GM15510 (cell line): Measurements from ENCODE around the gene RPL37.
A peak's percentile ranks its signal among the peaks of the same experiment; 100 is the strongest.

Source experiments
- POLR2A ChIP-seq: IDR thresholded peaks from 3 replicates; pipeline ENCODE4 v1.6.1; 2011; ENCODE audit warnings: borderline replicate concordance; ENCODE audit not compliant: insufficient read length; ENCODE audit errors: extremely low read depth

Gene RPL37

GRCh38 chr5:40842351-40842750 is 7.3 kb upstream of the RPL37 start:
- no peak for TF ChIP-seq POLR2A

- no peak for TF ChIP-seq POLR2A
Measured at GRCh38 chr5:40841068-40841805, 6.2 kb upstream of the RPL37 start, which contains the start of gene CARD6. TSS of gene CARD6 (plus strand) at chr5:40841367. CDS start at chr5:40841383, 16 bp downstream.

- no peak for TF ChIP-seq POLR2A
Measured at GRCh38 chr5:40838086-40838485, 3.1 kb upstream of the RPL37 start.

GRCh38 chr5:40834391-40834848 is 602 bp downstream of the RPL37 start:
- no peak for TF ChIP-seq POLR2A

- TF ChIP-seq POLR2A: no peak
Measured at GRCh38 chr5:40833712-40834229, 1.3 kb downstream of the RPL37 start.

- TF ChIP-seq POLR2A: no peak
Measured at GRCh38 chr5:40832345-40832744, 2.7 kb downstream of the RPL37 start.

GRCh38 chr5:40831346-40832210 is 3.4 kb downstream of the RPL37 start:
- TF ChIP-seq POLR2A: no peak

GRCh38 chr5:40829748-40830533 is 5.1 kb downstream of the RPL37 start:
- no peak for TF ChIP-seq POLR2A

GRCh38 chr5:40828690-40829661 is 6.0 kb downstream of the RPL37 start:
- TF ChIP-seq POLR2A: no peak

- peak; percentile 26 for TF ChIP-seq POLR2A
Measured at GRCh38 chr5:40828021-40828631, 6.9 kb downstream of the RPL37 start.

GRCh38 chr5:40827188-40827977 is 7.6 kb downstream of the RPL37 start:
- TF ChIP-seq POLR2A: no peak

GRCh38 chr5:40826489-40827187 is 8.4 kb downstream of the RPL37 start:
- no peak for TF ChIP-seq POLR2A
